WERI-Rb-1 (cell line): Measurements from ENCODE around the gene HSPA8.
"Not testable (repeated sequence)": the region's sequence is repeated elsewhere in the genome, so short reads cannot be mapped to it uniquely, and the experiment has no call there.

Experiments
- DNase-seq: peaks from one replicate; pipeline ENCODE4 v3.0.0-alpha.2; 2020
- H3K27ac ChIP-seq: fragments of 250-450 bp; sonication (Bioruptor Pico); 2 replicates; pipeline ENCODE4 v1.5.1; 2020; ENCODE audit warnings: mild to moderate bottlenecking, moderate library complexity
- H3K27me3 ChIP-seq: fragments of 250-450 bp; sonication (Bioruptor Pico); 2 replicates; pipeline ENCODE4 v1.5.1; 2021; ENCODE audit warnings: mild to moderate bottlenecking, low read depth, moderate library complexity; ENCODE audit not compliant: insufficient read depth, severe bottlenecking
- H3K36me3 ChIP-seq: fragments of 250-450 bp; sonication (Bioruptor Pico); 2 replicates; pipeline ENCODE4 v1.5.1; 2020; ENCODE audit warnings: mild to moderate bottlenecking, moderate library complexity
- H3K4me3 ChIP-seq: 2 replicates; pipeline ENCODE4 v1.5.1; 2011; ENCODE audit warnings: low read depth, mild to moderate bottlenecking, control low read depth, low read length
- H3K9me3 ChIP-seq: fragments of 250-450 bp; sonication (Bioruptor Pico); 2 replicates; pipeline ENCODE4 v1.5.1; 2021; ENCODE audit warnings: mild to moderate bottlenecking, moderate library complexity; ENCODE audit not compliant: severe bottlenecking
- TF ChIP-seq, protein P1 (sequence below): IDR thresholded peaks from 2 replicates; pipeline ENCODE4 v1.5.1; 2011; ENCODE audit warnings: low read depth, mild to moderate bottlenecking, control low read depth, inconsistent platforms, low read length

The HSPA8 gene

DNA sequence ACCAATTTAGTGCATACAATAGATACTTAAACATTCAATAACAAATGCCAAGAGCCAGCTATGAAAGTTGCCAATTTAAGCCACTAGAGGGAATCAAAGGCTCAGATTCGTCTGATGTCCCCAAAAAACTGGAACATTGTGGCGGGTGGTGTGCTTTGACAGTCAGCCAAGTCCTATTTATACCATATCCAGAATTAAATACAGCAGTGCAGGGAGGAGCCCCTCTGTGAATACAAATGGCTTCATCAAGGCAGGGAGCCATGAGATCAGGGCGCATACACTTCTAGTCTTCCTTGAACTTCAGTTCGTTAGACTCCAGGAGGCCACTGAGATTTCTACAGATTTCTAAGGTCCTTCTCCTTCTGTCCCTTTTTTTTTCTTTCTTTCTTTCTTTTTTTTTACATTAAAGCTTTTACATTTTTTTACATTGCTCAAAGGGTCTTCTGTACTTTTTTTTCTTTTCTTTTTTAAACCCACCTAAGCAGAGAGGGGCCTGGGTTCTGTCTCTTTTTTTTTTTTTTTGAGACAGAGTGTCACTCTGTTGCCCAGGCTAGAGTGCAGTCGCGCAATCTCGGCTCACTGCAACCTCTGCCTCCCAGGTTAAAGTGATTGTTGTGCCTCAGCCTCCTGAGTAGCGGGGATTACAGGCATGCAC, 41.5 kb upstream of the HSPA8 start:
- TF ChIP-seq, protein P1, sequence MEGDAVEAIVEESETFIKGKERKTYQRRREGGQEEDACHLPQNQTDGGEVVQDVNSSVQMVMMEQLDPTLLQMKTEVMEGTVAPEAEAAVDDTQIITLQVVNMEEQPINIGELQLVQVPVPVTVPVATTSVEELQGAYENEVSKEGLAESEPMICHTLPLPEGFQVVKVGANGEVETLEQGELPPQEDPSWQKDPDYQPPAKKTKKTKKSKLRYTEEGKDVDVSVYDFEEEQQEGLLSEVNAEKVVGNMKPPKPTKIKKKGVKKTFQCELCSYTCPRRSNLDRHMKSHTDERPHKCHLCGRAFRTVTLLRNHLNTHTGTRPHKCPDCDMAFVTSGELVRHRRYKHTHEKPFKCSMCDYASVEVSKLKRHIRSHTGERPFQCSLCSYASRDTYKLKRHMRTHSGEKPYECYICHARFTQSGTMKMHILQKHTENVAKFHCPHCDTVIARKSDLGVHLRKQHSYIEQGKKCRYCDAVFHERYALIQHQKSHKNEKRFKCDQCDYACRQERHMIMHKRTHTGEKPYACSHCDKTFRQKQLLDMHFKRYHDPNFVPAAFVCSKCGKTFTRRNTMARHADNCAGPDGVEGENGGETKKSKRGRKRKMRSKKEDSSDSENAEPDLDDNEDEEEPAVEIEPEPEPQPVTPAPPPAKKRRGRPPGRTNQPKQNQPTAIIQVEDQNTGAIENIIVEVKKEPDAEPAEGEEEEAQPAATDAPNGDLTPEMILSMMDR = peak; percentile 55
- no peak overlapping the region for H3K27ac ChIP-seq

DNA sequence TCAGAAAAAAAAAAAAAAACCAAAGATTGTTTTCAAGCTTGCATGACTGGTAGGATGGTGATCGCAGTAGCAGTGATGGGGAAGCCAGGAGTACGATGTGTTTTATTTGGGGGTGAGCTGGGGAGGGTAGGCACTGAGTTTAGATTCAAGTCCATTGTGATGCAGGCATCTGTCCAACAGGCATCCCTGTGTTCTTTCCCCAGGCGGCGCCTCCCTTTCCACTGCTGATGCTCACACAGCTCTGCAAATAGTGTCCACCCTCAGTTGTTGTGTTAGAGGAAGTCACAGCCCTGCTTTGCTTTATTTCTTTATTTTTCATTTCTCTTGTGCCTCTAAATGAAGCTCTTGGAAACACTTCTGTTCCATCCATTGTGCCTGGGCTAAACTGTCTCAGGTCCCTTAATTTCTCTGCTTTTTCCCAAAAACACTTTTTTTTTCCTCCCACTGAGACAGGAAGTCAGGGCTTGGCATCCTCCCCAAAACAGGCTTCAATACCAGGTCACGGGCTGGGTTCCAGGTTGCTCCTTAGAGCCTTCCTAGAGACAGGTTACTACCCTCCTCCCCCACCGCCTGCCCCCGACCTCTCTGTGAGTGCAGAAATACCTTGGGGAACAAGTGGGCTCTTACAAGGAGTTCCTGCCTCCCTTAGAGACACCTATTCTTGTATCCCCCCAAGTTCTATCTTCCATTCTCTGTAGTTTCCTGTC, 38.6 kb upstream of the HSPA8 start:
- no peaks in the 10 kb centered on the region for H3K36me3 ChIP-seq
- no peak for DNase-seq
- no peak overlapping the region for H3K4me3 ChIP-seq
- TF ChIP-seq, protein P1 = no peak
- H3K27me3 ChIP-seq = no peaks in the 10 kb centered on the region
- H3K27ac ChIP-seq = no peak overlapping the region
- no peaks in the 10 kb centered on the region for H3K9me3 ChIP-seq

More for the DNA sequence above, 41.5 kb upstream of the HSPA8 start:
- H3K4me3 ChIP-seq = no peak overlapping the region
- no peaks in the 10 kb centered on the region for H3K27me3 ChIP-seq
- no peaks in the 10 kb centered on the region for H3K36me3 ChIP-seq
- H3K9me3 ChIP-seq = no peaks in the 10 kb centered on the region
- DNase-seq = peak; percentile 36

DNA sequence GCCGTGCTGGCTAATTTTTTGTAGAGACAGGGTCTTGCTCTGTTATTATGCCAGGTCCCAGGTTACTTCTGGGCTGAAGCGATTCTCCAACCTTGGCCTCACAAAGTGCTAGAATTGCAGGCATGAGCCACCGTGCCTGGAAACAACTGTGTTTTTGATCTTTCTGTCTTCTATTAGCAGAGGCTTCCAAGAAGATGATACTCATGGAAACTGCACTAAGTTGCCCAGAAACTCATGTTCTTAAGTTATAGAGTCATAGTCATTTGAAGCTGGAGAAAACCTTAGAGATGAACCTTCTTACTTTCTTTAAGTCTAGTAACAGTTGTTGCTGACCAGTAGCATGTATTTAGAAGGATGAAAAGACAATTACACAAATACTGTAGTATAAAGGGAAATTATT, 37.1 kb upstream of the HSPA8 start:
- Histone ChIP-seq H3K4me3 (no peak overlapping the region), H3K27ac (no peak overlapping the region), H3K9me3 (no peaks in the 10 kb centered on the region), H3K36me3 (no peaks in the 10 kb centered on the region), H3K27me3 (no peaks in the 10 kb centered on the region)
- TF ChIP-seq, protein P1 = no peak
- DNase-seq = no peak

DNA sequence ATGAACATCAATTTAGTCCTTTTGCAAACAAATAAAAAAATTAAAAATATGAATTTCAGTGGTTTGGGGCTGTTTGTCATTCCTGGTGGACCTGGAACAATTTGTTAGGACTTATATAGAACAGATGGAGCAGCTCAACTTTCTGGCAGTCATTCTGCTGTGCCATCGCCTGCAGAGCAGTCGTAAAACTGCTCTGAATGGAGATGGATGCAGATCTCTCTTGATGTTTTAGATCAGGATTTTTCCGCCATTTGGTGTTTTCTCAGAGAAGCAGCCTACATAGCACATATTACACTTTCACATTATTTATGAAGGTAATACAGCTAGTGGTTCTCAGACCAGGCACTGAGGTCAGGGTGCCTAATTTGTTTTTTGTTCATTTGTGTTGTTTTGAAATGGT, 31.8 kb upstream of the HSPA8 start:
- no peak overlapping the region for H3K4me3 ChIP-seq
- no peaks in the 10 kb centered on the region for H3K9me3 ChIP-seq
- H3K36me3 ChIP-seq = no peaks in the 10 kb centered on the region
- TF ChIP-seq, protein P1 = no peak
- no peak for DNase-seq
- H3K27ac ChIP-seq = no peak overlapping the region
- no peaks in the 10 kb centered on the region for H3K27me3 ChIP-seq

DNA sequence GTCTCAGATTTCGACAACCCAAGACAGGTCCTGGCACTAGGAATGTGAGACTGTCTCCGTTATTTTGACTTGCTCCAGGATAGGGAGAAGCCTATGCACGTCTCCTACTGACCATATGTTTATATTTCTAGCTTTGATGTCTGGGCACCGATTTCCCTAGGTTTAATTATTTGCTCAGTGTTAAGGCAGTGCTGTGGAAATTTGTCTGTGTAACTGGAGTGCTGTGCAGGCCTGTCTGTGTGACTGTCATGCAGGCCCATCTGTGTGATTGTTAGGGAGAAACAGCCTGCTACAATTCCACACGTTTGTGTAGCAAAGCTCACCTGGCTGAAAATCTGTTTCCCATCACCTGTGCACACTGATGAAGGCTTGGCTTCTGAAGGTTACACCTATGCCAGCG, 29.6 kb upstream of the HSPA8 start:
- DNase-seq = no peak
- H3K4me3 ChIP-seq = no peak overlapping the region
- H3K36me3 ChIP-seq = no peaks in the 10 kb centered on the region
- TF ChIP-seq, protein P1 = no peak
- H3K27ac ChIP-seq = no peak overlapping the region
- no peaks in the 10 kb centered on the region for H3K27me3 ChIP-seq
- H3K9me3 ChIP-seq = no peaks in the 10 kb centered on the region

DNA sequence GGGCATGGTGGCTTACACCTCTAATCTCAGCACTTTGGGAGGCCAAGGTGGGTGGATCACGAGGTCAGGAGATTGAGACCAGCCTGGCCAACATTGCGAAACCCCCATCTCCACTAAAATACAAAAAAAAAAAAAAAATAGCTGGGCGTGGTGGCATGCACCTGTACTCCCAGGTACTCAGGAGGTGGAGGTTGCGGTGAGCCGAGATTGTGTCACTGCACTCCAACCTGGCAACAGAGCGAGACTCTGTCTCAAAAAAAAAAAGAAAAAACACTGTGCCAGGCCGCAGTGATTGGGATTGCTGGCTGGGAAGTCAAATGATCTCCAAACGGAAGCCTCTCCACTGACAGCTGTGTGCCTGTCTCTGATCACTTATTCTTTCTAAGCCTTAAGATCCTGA, 28.2 kb upstream of the HSPA8 start:
- H3K27me3 ChIP-seq, DNase-seq, H3K36me3 ChIP-seq, H3K4me3 ChIP-seq, H3K27ac ChIP-seq, H3K9me3 ChIP-seq: not testable (repeated sequence)

DNA sequence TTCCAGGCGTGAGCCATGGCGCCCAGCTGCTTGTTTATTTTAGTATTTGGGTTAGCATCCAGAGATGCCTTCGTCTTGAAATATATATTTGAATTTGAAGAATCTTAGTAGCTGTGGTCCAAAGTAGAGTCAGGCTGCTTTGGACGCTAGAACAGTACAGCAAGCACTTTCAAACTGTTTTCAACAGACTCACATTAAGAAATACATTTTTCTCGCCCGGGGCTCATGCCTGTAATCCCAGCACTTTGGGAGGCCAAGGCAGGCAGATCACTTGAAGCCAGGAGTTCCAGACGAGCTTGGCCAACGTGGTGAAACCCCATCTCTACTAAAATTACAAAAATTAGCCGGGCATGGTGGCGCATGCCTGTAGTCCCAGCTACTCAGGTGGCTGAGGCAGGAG, 27.0 kb upstream of the HSPA8 start:
- H3K36me3 ChIP-seq, H3K27ac ChIP-seq, H3K9me3 ChIP-seq, H3K4me3 ChIP-seq, H3K27me3 ChIP-seq, DNase-seq: not testable (repeated sequence)

DNA sequence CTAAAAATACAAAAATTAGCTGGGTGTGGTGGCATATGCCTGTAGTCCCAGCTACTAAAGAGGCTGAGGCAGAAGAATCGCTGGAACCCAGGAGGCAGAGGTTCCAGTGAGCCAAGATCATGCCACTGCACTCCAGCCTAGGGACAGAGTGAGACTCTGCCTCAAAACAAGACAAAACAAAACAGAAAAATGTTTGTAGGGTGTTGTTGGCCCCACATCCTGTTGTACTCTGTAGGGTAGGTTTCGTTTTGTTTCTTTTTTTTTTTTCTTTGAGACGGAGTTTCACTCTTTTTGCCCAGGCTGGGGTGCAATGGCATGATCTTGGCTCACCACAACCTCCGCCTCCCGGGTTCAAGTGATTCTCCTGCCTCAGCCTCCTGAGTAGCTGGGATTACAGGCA, 25.7 kb upstream of the HSPA8 start:
- not testable (repeated sequence) for H3K36me3 ChIP-seq, H3K4me3 ChIP-seq, DNase-seq, H3K9me3 ChIP-seq, H3K27ac ChIP-seq, H3K27me3 ChIP-seq
